H1 (cell line): ENCODE results near the gene KRT32. TPM values are rescaled to one million over a fixed set of nuclear protein-coding genes. Genes with fewer than 3 reads are reported as not detected.

Experiments
- BACH1 ChIP-seq: IDR thresholded peaks from 2 replicates; pipeline ENCODE4 v1.6.1; 2012; ENCODE audit warnings: low read length, improper control_type of control experiment
- BCL11A ChIP-seq, 2 experiments: IDR thresholded peaks; one replicate each; pipeline ENCODE4 v1.6.1; 2011; ENCODE audit warnings: low read depth in 2 of 2, low read length in 2 of 2, mild to moderate bottlenecking in 2 of 2
- FOSL1 ChIP-seq: IDR thresholded peaks from 2 replicates; pipeline ENCODE4 v1.6.1; 2011; ENCODE audit warnings: mild to moderate bottlenecking, low read depth, low read length, moderate library complexity; ENCODE audit not compliant: insufficient read depth
- HDAC2 ChIP-seq, 2 experiments: fragments of 300-600 bp in 1 of 2; sonication (generic) in 1 of 2; IDR thresholded peaks; 2 replicates each; pipeline ENCODE4 v1.6.1; 2011 to 2012; ENCODE audit warnings: low read depth in 2 of 2, low read length in 2 of 2, mild to moderate bottlenecking in 2 of 2, moderate library complexity in 2 of 2, borderline replicate concordance in 1 of 2, inconsistent platforms in 1 of 2
- KDM1A ChIP-seq: fragments of 200-600, 300-600 bp; sonication (generic); IDR thresholded peaks from 2 replicates; pipeline ENCODE4 v1.7.1; 2016; ENCODE audit warnings: mild to moderate bottlenecking, low read length, borderline replicate concordance
- polyA plus RNA-seq, 7 experiments: library from polyadenylated mRNA; depleted of rRNA in 3 of 7; stranded (reverse) in 5 of 7; unstranded in 2 of 7; fragments of >200 nt in 5 of 7; fragments of 200-250 nt in 2 of 7; gene quantifications; 1 replicate in 5 of 7; 2 replicates in 1 of 7; 4 replicates in 1 of 7; pipeline versions ENCODE4 v1.2.1 to v1.2.3, GENCODE V29; 2011 to 2013; ENCODE audit warnings: missing spikeins in 2 of 7, mixed read lengths in 2 of 7
- total RNA-seq: library from RNA; stranded (reverse); fragmentation: NEBNext Ultra II Directional; extraction: Animal tissue kit (Norgen Biotek cat#: 25700); gene quantifications from 2 replicates; pipeline ENCODE4 v1.2.1, GENCODE V29; 2021
- TF ChIP-seq, protein P1 (sequence below): IDR thresholded peaks from 2 replicates; pipeline ENCODE4 v1.6.1; 2011; ENCODE audit warnings: low read length, improper control_type of control experiment
- TF ChIP-seq, protein P2 (sequence below): fragments of 300-600 bp; sonication (generic); IDR thresholded peaks from 2 replicates; pipeline ENCODE4 v1.7.1; 2012; ENCODE audit warnings: low read length, moderate library complexity, mild to moderate bottlenecking, inconsistent platforms; ENCODE audit not compliant: insufficient replicate concordance

KRT32 gene
- total and polyA plus RNA-seq, 2 of the 8 experiments (the other 6 are each of a cell fraction or from before 2014, with no cell fraction given), result not detected

DNA sequence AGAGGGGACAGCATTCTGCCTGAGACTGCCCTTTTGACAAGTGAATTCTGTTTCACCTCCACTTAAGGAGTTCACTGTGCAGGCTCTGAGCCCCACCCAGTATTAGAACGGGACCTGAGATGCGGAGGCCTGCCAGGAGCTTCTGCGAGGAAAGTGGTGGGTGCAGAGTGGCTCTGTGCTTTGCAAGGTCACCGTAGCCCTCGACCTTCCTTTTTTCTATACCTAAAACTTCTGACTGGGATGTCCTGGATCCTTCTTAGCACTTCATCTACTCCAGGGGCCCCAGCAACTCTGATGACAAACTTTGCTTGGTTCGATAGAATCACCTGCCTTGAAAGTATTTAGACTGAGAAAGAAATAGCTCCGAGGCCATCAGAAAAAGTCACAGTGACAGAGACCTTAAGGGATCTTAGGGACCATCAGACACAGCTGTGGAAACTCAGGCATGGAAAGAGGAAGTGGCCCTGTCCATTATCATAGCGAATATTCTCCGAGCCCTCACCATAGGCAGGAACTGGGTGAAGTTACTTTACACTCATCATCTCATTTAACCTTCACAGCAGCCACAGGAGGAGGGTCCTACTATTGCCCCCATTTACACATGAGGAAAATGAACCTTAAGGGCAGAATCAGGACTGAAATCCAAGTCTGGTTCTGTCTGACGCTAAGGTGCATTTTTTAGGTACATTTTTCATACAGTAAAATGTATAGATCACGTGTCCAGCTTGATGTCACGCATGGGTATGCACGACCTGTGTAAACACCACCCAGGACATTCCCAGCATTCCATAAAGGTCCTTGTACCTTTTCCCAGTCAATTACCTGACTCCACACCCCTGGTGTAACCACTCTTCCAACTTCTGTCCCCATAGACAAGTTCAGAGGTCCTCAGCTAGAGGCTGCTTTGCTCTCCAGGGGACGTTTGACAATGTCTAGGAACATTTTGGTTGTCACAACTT, 38.9 kb upstream of the KRT32 start (continued):
- TF ChIP-seq BCL11A (IDR thresholded peaks at IDR 0.05; ENCODE audit: low read depth in 2 of 2, low read length in 2 of 2), result no peak
- no peak for TF ChIP-seq HDAC2 (IDR thresholded peaks at IDR 0.05; ENCODE audit: borderline replicate concordance in 1 of 2, low read depth in 2 of 2, low read length in 2 of 2)
- TF ChIP-seq KDM1A, result no peak
- no peak for TF ChIP-seq FOSL1
- TF ChIP-seq, protein P1, sequence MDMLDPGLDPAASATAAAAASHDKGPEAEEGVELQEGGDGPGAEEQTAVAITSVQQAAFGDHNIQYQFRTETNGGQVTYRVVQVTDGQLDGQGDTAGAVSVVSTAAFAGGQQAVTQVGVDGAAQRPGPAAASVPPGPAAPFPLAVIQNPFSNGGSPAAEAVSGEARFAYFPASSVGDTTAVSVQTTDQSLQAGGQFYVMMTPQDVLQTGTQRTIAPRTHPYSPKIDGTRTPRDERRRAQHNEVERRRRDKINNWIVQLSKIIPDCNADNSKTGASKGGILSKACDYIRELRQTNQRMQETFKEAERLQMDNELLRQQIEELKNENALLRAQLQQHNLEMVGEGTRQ, result no peak
- TF ChIP-seq, protein P2, sequence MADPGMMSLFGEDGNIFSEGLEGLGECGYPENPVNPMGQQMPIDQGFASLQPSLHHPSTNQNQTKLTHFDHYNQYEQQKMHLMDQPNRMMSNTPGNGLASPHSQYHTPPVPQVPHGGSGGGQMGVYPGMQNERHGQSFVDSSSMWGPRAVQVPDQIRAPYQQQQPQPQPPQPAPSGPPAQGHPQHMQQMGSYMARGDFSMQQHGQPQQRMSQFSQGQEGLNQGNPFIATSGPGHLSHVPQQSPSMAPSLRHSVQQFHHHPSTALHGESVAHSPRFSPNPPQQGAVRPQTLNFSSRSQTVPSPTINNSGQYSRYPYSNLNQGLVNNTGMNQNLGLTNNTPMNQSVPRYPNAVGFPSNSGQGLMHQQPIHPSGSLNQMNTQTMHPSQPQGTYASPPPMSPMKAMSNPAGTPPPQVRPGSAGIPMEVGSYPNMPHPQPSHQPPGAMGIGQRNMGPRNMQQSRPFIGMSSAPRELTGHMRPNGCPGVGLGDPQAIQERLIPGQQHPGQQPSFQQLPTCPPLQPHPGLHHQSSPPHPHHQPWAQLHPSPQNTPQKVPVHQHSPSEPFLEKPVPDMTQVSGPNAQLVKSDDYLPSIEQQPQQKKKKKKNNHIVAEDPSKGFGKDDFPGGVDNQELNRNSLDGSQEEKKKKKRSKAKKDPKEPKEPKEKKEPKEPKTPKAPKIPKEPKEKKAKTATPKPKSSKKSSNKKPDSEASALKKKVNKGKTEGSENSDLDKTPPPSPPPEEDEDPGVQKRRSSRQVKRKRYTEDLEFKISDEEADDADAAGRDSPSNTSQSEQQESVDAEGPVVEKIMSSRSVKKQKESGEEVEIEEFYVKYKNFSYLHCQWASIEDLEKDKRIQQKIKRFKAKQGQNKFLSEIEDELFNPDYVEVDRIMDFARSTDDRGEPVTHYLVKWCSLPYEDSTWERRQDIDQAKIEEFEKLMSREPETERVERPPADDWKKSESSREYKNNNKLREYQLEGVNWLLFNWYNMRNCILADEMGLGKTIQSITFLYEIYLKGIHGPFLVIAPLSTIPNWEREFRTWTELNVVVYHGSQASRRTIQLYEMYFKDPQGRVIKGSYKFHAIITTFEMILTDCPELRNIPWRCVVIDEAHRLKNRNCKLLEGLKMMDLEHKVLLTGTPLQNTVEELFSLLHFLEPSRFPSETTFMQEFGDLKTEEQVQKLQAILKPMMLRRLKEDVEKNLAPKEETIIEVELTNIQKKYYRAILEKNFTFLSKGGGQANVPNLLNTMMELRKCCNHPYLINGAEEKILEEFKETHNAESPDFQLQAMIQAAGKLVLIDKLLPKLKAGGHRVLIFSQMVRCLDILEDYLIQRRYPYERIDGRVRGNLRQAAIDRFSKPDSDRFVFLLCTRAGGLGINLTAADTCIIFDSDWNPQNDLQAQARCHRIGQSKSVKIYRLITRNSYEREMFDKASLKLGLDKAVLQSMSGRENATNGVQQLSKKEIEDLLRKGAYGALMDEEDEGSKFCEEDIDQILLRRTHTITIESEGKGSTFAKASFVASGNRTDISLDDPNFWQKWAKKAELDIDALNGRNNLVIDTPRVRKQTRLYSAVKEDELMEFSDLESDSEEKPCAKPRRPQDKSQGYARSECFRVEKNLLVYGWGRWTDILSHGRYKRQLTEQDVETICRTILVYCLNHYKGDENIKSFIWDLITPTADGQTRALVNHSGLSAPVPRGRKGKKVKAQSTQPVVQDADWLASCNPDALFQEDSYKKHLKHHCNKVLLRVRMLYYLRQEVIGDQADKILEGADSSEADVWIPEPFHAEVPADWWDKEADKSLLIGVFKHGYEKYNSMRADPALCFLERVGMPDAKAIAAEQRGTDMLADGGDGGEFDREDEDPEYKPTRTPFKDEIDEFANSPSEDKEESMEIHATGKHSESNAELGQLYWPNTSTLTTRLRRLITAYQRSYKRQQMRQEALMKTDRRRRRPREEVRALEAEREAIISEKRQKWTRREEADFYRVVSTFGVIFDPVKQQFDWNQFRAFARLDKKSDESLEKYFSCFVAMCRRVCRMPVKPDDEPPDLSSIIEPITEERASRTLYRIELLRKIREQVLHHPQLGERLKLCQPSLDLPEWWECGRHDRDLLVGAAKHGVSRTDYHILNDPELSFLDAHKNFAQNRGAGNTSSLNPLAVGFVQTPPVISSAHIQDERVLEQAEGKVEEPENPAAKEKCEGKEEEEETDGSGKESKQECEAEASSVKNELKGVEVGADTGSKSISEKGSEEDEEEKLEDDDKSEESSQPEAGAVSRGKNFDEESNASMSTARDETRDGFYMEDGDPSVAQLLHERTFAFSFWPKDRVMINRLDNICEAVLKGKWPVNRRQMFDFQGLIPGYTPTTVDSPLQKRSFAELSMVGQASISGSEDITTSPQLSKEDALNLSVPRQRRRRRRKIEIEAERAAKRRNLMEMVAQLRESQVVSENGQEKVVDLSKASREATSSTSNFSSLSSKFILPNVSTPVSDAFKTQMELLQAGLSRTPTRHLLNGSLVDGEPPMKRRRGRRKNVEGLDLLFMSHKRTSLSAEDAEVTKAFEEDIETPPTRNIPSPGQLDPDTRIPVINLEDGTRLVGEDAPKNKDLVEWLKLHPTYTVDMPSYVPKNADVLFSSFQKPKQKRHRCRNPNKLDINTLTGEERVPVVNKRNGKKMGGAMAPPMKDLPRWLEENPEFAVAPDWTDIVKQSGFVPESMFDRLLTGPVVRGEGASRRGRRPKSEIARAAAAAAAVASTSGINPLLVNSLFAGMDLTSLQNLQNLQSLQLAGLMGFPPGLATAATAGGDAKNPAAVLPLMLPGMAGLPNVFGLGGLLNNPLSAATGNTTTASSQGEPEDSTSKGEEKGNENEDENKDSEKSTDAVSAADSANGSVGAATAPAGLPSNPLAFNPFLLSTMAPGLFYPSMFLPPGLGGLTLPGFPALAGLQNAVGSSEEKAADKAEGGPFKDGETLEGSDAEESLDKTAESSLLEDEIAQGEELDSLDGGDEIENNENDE, result no peak
- TF ChIP-seq BACH1, result no peak
